Liver (tissue), 9 donors: ENCODE data around the gene SPEN. TPM values are rescaled to one million over a fixed set of nuclear protein-coding genes. Genes with fewer than 3 reads are reported as not detected.

Experiments used
- DNase-seq: peaks from one replicate; pipeline ENCODE4 v3.0.0-alpha.2; 2017; ENCODE audit warnings: low spot score
- H3K27ac ChIP-seq, 2 donors: one replicate each; pipeline ENCODE4 v1.7.0; 2013; ENCODE audit warnings: inconsistent platforms in 2 of 2, low read length in 2 of 2, control low read depth in 1 of 2, low read depth in 1 of 2, mild to moderate bottlenecking in 1 of 2
- H3K27me3 ChIP-seq, 4 donors: one replicate each; pipeline versions ENCODE4 v1.6.1 to v1.7.0; 2013; ENCODE audit warnings: low read length in 3 of 4, inconsistent platforms in 1 of 4, mild to moderate bottlenecking in 1 of 4, moderate library complexity in 1 of 4; ENCODE audit not compliant: control insufficient read depth in 4 of 4, insufficient read depth in 4 of 4
- H3K36me3 ChIP-seq, 4 donors: one replicate each; pipeline versions ENCODE4 v1.6.1 to v1.7.0; 2013; ENCODE audit warnings: low read length in 3 of 4, mild to moderate bottlenecking in 3 of 4, low read depth in 1 of 4, moderate library complexity in 1 of 4; ENCODE audit not compliant: control insufficient read depth in 4 of 4, insufficient read depth in 3 of 4
- H3K4me1 ChIP-seq, 4 donors: one replicate each; pipeline versions ENCODE4 v1.6.1 to v1.7.0; 2013; ENCODE audit warnings: low read length in 3 of 4, mild to moderate bottlenecking in 3 of 4, moderate library complexity in 1 of 4; ENCODE audit not compliant: control insufficient read depth in 4 of 4, insufficient read depth in 4 of 4
- H3K4me3 ChIP-seq, 3 donors: one replicate each; pipeline versions ENCODE4 v1.6.1 to v1.7.0; 2013; ENCODE audit warnings: low read length in 3 of 3, control low read depth in 1 of 3, low read depth in 1 of 3, mild to moderate bottlenecking in 1 of 3
- H3K9ac ChIP-seq, 2 donors: one replicate each; pipeline ENCODE4 v1.7.0; 2013; ENCODE audit warnings: low read length in 2 of 2, mild to moderate bottlenecking in 2 of 2, moderate library complexity in 2 of 2, control low read depth in 1 of 2, low read depth in 1 of 2
- H3K9me3 ChIP-seq, 4 donors: one replicate each; pipeline versions ENCODE4 v1.6.1 to v1.7.0; 2013; ENCODE audit warnings: low read length in 3 of 4; ENCODE audit not compliant: control insufficient read depth in 4 of 4
- ATF3 ChIP-seq: IDR thresholded peaks from 2 replicates; pipeline ENCODE4 v1.6.1; 2016; ENCODE audit warnings: antibody characterized with exemption
- EGR1 ChIP-seq, 2 donors: IDR thresholded peaks; 2 replicates each; pipeline ENCODE4 v1.6.1; 2016 to 2018; ENCODE audit warnings: antibody characterized with exemption in 2 of 2, low read depth in 2 of 2
- FOXA1 ChIP-seq: IDR thresholded peaks from 2 replicates; pipeline ENCODE4 v1.6.1; 2016; ENCODE audit warnings: antibody characterized with exemption
- JUND ChIP-seq, 2 donors: IDR thresholded peaks; 2 replicates each; pipeline ENCODE4 v1.6.1; 2016; ENCODE audit warnings: antibody characterized with exemption in 2 of 2
- REST ChIP-seq: IDR thresholded peaks from 2 replicates; pipeline ENCODE4 v1.6.1; 2016; ENCODE audit warnings: antibody characterized with exemption, mild to moderate bottlenecking
- RXRA ChIP-seq, 2 donors: IDR thresholded peaks; 2 replicates each; pipeline ENCODE4 v1.6.1; 2017 to 2018; ENCODE audit warnings: antibody characterized with exemption in 2 of 2, mild to moderate bottlenecking in 1 of 2
- ZBTB33 ChIP-seq: IDR thresholded peaks from 2 replicates; pipeline ENCODE4 v1.6.1; 2016; ENCODE audit warnings: antibody characterized with exemption
- WGBS: extraction: QIAGEN DNeasy Blood & Tissue Kit; methylation state at CpG from one replicate; pipeline ENCODE4 v1.1.7; 2013; 5-methylcytosine and 5-hydroxymethylcytosine counted together
- polyA plus RNA-seq, 2 donors: library from polyadenylated mRNA; stranded (reverse) in 1 of 2; unstranded in 1 of 2; fragments of 200-250 nt in 1 of 2; fragments of >200 nt in 1 of 2; fragmentation: Nextera tagmentation in 1 of 2; extraction: Ambion mirVana in 1 of 2; gene quantifications; one replicate each; pipeline versions ENCODE4 v1.2.1 to v1.2.3, GENCODE V29; 2013 to 2015
- total RNA-seq, 2 donors: library from RNA; depleted of rRNA; stranded (reverse); fragments of >200 nt; gene quantifications; one replicate each; pipeline ENCODE4 v1.2.3, GENCODE V29; 2014
- donor health status: healthy.
- donor health status: healthy.
- donor health status: healthy.
- donor health status: healthy.
- donor health status: healthy.

SPEN gene
- total and polyA plus RNA-seq, 4 donors: 7.4 to 29.4 (median 15.2) TPM

GRCh38 chr1:15985611-15986297 lies 138.2 kb downstream of the SPEN start (continued):
- TF ChIP-seq EGR1 (IDR thresholded peaks at IDR 0.05; ENCODE audit: low read depth in 2 of 2) (no peak), ZBTB33 (no peak)

GRCh38 chr1:15988856-15989736 lies 141.6 kb downstream of the SPEN start:
- H3K36me3 ChIP-seq: no peaks in the 10 kb centered on the region
- H3K9ac ChIP-seq: no peak overlapping the region
- 89% methylated on average over 13 of the region's 13 CpGs for WGBS
- H3K27me3 ChIP-seq: no peaks in the 10 kb centered on the region
- no peak overlapping the region for H3K4me3 ChIP-seq
- DNase-seq: no peak
- H3K4me1 ChIP-seq: no peaks in the 10 kb centered on the region
- TF ChIP-seq ATF3 (no peak), FOXA1 (no peak), REST (no peak), RXRA (IDR thresholded peaks at IDR 0.05) (no peak)
- no peaks in the 10 kb centered on the region for H3K9me3 ChIP-seq
- H3K27ac ChIP-seq: no peak overlapping the region

GRCh38 chr1:15989776-15990175 lies 142.3 kb downstream of the SPEN start:
- H3K27me3 ChIP-seq: no peaks in the 10 kb centered on the region
- no peak overlapping the region for H3K9ac ChIP-seq
- no peak overlapping the region for H3K27ac ChIP-seq
- H3K4me1 ChIP-seq: no peaks in the 10 kb centered on the region
- TF ChIP-seq ZBTB33 (no peak), JUND (IDR thresholded peaks at IDR 0.05) (no peak), REST (no peak)
- 81% methylated on average over 9 of the region's 9 CpGs for WGBS
- H3K36me3 ChIP-seq: no peaks in the 10 kb centered on the region
- DNase-seq: no peak
- H3K9me3 ChIP-seq: no peaks in the 10 kb centered on the region
- H3K4me3 ChIP-seq: no peak overlapping the region
